Ovary (tissue), 9 donors: ENCODE results near the gene PSMB10. TPM values are rescaled to one million over a fixed set of nuclear protein-coding genes. Genes with fewer than 3 reads are reported as not detected.
A peak's percentile ranks its signal among the peaks of the same experiment; 100 is the strongest.

Experiments used
- DNase-seq, 5 donors: peaks; one replicate each; pipeline ENCODE4 v3.0.0-alpha.2; 2019 to 2020
- H3K27ac ChIP-seq, 2 donors: fragments of 200-600 bp; one replicate each; pipeline versions ENCODE4 v1.5.1 to v1.8.0; 2019 to 2022
- H3K27me3 ChIP-seq: fragments of 200-600 bp; one replicate; pipeline ENCODE4 v1.8.0; 2022
- H3K36me3 ChIP-seq: fragments of 200-600 bp; sonication (generic); one replicate; pipeline ENCODE4 v1.5.1; 2019
- H3K4me1 ChIP-seq: one replicate; pipeline ENCODE4 v1.8.1; 2013; ENCODE audit warnings: mild to moderate bottlenecking, moderate library complexity; ENCODE audit not compliant: insufficient read depth
- H3K4me3 ChIP-seq: fragments of 200-600 bp; sonication (generic); one replicate; pipeline ENCODE4 v1.5.1; 2017
- H3K9me3 ChIP-seq, 2 donors: fragments of 200-600 bp in 1 of 2; sonication (generic) in 1 of 2; one replicate each; pipeline versions ENCODE4 v1.5.1 to v1.8.1; 2013 to 2019; ENCODE audit warnings: mild to moderate bottlenecking in 1 of 2, moderate library complexity in 1 of 2
- CTCF ChIP-seq, 3 donors: fragments of 450-650 bp in 2 of 3; fragments of 200-600 bp in 1 of 3; IDR thresholded peaks; one replicate each; pipeline versions ENCODE4 v1.5.1 to v1.8.0; 2016 to 2022; ENCODE audit warnings: antibody characterized with exemption in 3 of 3, mild to moderate bottlenecking in 1 of 3
- EP300 ChIP-seq: sonication (generic); formaldehyde crosslinking; IDR thresholded peaks from one replicate; pipeline ENCODE4 v1.6.1; 2017; ENCODE audit warnings: antibody characterized with exemption
- POLR2A ChIP-seq: fragments of 450-650 bp; IDR thresholded peaks from one replicate; pipeline ENCODE4 v1.6.1; 2017; ENCODE audit warnings: antibody characterized with exemption, mild to moderate bottlenecking, moderate library complexity
- WGBS, 3 donors: extraction: QIAGEN DNeasy Blood & Tissue Kit in 1 of 3; methylation state at CpG; one replicate each; pipeline versions ENCODE4 v1.1.5 to v1.1.7; 2013 to 2017; 5-methylcytosine and 5-hydroxymethylcytosine counted together
- intact Hi-C, 4 donors: fragments of 100-400 bp; cut with DNase I; formaldehyde crosslinking; loops; one replicate each; pipeline versions ENCODE4 v1.11.0 to v1.15.1; 2022 to 2023
- polyA plus RNA-seq, 2 donors: library from polyadenylated mRNA; stranded (reverse); fragments of 200-250 nt in 1 of 2; fragments of 350-450 nt in 1 of 2; fragmentation: Illumina TruSeq in 1 of 2; extraction: RNeasy Lipid Tissue Mini Kit (QIAGEN cat#74804) in 1 of 2; gene quantifications; one replicate each; pipeline ENCODE4 v1.2.3, GENCODE V29; 2013 to 2014
- total RNA-seq, 7 donors: library from RNA; depleted of rRNA in 2 of 7; stranded (reverse); fragments of >200 nt in 2 of 7; fragmentation: NEBNext Ultra II Directional in 3 of 7; extraction: Animal tissue kit (Norgen Biotek cat#: 25700) in 3 of 7; gene quantifications; one replicate each; pipeline versions ENCODE4 v1.1.0 to v1.2.4, GENCODE V29; 2016 to 2023
- donor health status: DM: no; HTN: no; CAD: no; lungs with moderate emphysema.
- donor health status: DM: no; HTN: no; CAD: no.
- donor health status: Bipolar disorder and iron deficiency.
- donor health status: DM: yes; HTN: yes; CAD: no.
- donor health status: DM: no; HTN: no; CAD: no.
- donor health status: DM: yes; HTN: yes; CAD: no.

PSMB10 gene
- total and polyA plus RNA-seq, 9 donors: 5.8 to 64.4 (median 50.8) TPM

- H3K9me3 ChIP-seq: no peaks in the 10 kb centered on the region
- TF ChIP-seq POLR2A (no peak), EP300 (no peak), CTCF (IDR thresholded peaks at IDR 0.05) (no peak)
- peaks cover 13% of the 10 kb centered on the region for H3K4me1 ChIP-seq
- intact Hi-C loops: no loop called here
- no peaks in the 10 kb centered on the region for H3K36me3 ChIP-seq
- peak in 1 of 5 donors; percentile 38 for DNase-seq
- WGBS, 3 donors: 26 to 37% (median 32%) methylated on average over 3 of the region's 3 CpGs
- peak overlapping the region; percentile 34 to 70 for H3K27ac ChIP-seq
- H3K27me3 ChIP-seq: no peaks in the 10 kb centered on the region
- peak overlapping the region; percentile 68 for H3K4me3 ChIP-seq
Measured at GRCh38 chr16:67966549-67967182, 30.0 kb upstream of the PSMB10 start.

- Histone ChIP-seq H3K9me3 (no peaks in the 10 kb centered on the region), H3K27ac (peak overlapping the region; percentile 34 to 70), H3K4me3 (no peak overlapping the region), H3K4me1 (peaks cover 13% of the 10 kb centered on the region), H3K27me3 (no peaks in the 10 kb centered on the region), H3K36me3 (no peaks in the 10 kb centered on the region)
- no peak for DNase-seq
- intact Hi-C loops: no loop called here
- 45 to 52% (median 48%) methylated on average over 11 of the region's 11 CpGs for WGBS, 3 donors
- TF ChIP-seq CTCF (IDR thresholded peaks at IDR 0.05) (no peak), EP300 (no peak), POLR2A (no peak)
Measured at GRCh38 chr16:67965668-67966548, 29.3 kb upstream of the PSMB10 start.

GRCh38 chr16:67964477-67965131 is 28.0 kb upstream of the PSMB10 start:
- TF ChIP-seq CTCF (IDR thresholded peaks at IDR 0.05): no peak
- TF ChIP-seq EP300: no peak
- TF ChIP-seq POLR2A: no peak
- H3K4me1 ChIP-seq: peaks cover 18% of the 10 kb centered on the region
- H3K4me3 ChIP-seq: no peak overlapping the region
- WGBS, 3 donors: 88 to 92% (median 90%) methylated on average over 6 of the region's 6 CpGs
- H3K27me3 ChIP-seq: no peaks in the 10 kb centered on the region
- no peaks in the 10 kb centered on the region for H3K9me3 ChIP-seq
- no peaks in the 10 kb centered on the region for H3K36me3 ChIP-seq
- no peak overlapping the region for H3K27ac ChIP-seq
- no peak for DNase-seq
- intact Hi-C loops: no loop called here

- peak in 2 of 5 donors; percentile 56 to 57 for DNase-seq
- TF ChIP-seq EP300 (no peak), POLR2A (no peak), CTCF (IDR thresholded peaks at IDR 0.05) (no peak)
- WGBS, 3 donors: 61 to 65% (median 64%) methylated on average over 32 of the region's 32 CpGs
- intact Hi-C loops: no loop called here
- no peaks in the 10 kb centered on the region for H3K27me3 ChIP-seq
- no peak overlapping the region for H3K4me3 ChIP-seq
- H3K4me1 ChIP-seq: peaks cover 20% of the 10 kb centered on the region
- H3K9me3 ChIP-seq: no peaks in the 10 kb centered on the region
- H3K36me3 ChIP-seq: no peaks in the 10 kb centered on the region
- no peak overlapping the region for H3K27ac ChIP-seq
Measured at GRCh38 chr16:67963662-67964321, 27.1 kb upstream of the PSMB10 start.
